Panc1 (cell line): Measurements from ENCODE around the gene ALK. TPM values are rescaled to one million over a fixed set of nuclear protein-coding genes. Genes with fewer than 3 reads are reported as not detected.

Source experiments
- ATAC-seq: fragments of 200-7000 bp; cut with Tn5 transposase; 2 replicates; pipeline ENCODE4 v1.9.1; 2020; ENCODE audit warnings: mild to moderate bottlenecking, moderate library complexity
- BruUV-seq: library from RNA; stranded (reverse); fragments of 400-500 nt; replicated peaks from 2 replicates; lab custom pipeline; 2021; lab: Mats Ljungman, UMichigan
- CTCF ChIA-PET: fragments of 300-600 bp; sonication (Branson Sonifier 250); formaldehyde crosslinking; loops from one replicate; lab custom pipeline; 2022; ENCODE audit warnings: antibody characterized with exemption; lab: Charles Lee
- POLR2A ChIA-PET: fragments of 300-600 bp; sonication (Branson Sonifier 250); formaldehyde crosslinking; loops from one replicate; lab custom pipeline; 2022; ENCODE audit warnings: antibody characterized with exemption; lab: Charles Lee
- DNase-seq: peaks from one replicate; pipeline ENCODE4 v3.0.0-alpha.2; 2010; ENCODE audit warnings: low read depth, low spot score
- H3K27ac ChIP-seq: 2 replicates; pipeline ENCODE4 v1.5.1; 2011; ENCODE audit warnings: mild to moderate bottlenecking, low read length, inconsistent platforms
- H3K27me3 ChIP-seq: fragments of 200-500 bp; sonication (Bioruptor generic); 2 replicates; pipeline ENCODE4 v1.6.0; 2014; ENCODE audit warnings: low read length, inconsistent platforms; ENCODE audit not compliant: control insufficient read depth, insufficient read depth
- H3K36me3 ChIP-seq: fragments of 200-500 bp; sonication (Bioruptor generic); 2 replicates; pipeline ENCODE4 v1.5.1; 2014; ENCODE audit warnings: inconsistent platforms, mild to moderate bottlenecking, low read length, moderate library complexity; ENCODE audit not compliant: control insufficient read depth, insufficient read depth
- H3K4me1 ChIP-seq: 2 replicates; pipeline ENCODE4 v1.5.1; 2011; ENCODE audit warnings: inconsistent platforms, mild to moderate bottlenecking, low read length, moderate library complexity; ENCODE audit not compliant: control insufficient read depth, insufficient read depth
- H3K4me3 ChIP-seq, 2 experiments: 2 replicates each; pipeline ENCODE4 v1.5.1; 2011 to 2012; ENCODE audit warnings: low read depth in 2 of 2, low read length in 2 of 2, mild to moderate bottlenecking in 2 of 2, inconsistent platforms in 1 of 2, moderate library complexity in 1 of 2
- H3K9me3 ChIP-seq: fragments of 200-500 bp; sonication (Bioruptor generic); 2 replicates; pipeline ENCODE4 v1.5.1; 2014; ENCODE audit warnings: low read depth, mild to moderate bottlenecking, inconsistent platforms, low read length, moderate library complexity; ENCODE audit not compliant: control insufficient read depth, insufficient read depth
- POLR2AphosphoS5 ChIP-seq: IDR thresholded peaks from 2 replicates; pipeline ENCODE4 v1.6.1; 2012; ENCODE audit warnings: mild to moderate bottlenecking, low read depth, low read length, moderate library complexity
- SIN3A ChIP-seq: IDR thresholded peaks from 2 replicates; pipeline ENCODE4 v1.6.1; 2012; ENCODE audit warnings: low read depth, mild to moderate bottlenecking, low read length, moderate library complexity, borderline replicate concordance; ENCODE audit not compliant: insufficient read depth
- TCF7L2 ChIP-seq: IDR thresholded peaks from 2 replicates; pipeline ENCODE4 v1.6.1; 2011; ENCODE audit warnings: mild to moderate bottlenecking, low read depth, low read length, inconsistent platforms
- in situ Hi-C: cut with HindIII; loops from 2 replicates; pipeline ENCODE4 v1.10.0; 2016; ENCODE audit warnings: low sequenced_read_pairs, low pct_unique_long_range_greater_than_20kb
- intact Hi-C: fragments of 100-400 bp; cut with micrococcal nuclease; formaldehyde crosslinking; loops from one replicate; pipeline ENCODE4 v1.10.0; 2022; ENCODE audit not compliant: unreplicated experiment
- total RNA-seq: library from RNA; stranded (reverse); gene quantifications from one replicate; pipeline ENCODE4 v1.2.1, GENCODE V29; 2021; ENCODE audit not compliant: unreplicated experiment
- TF ChIP-seq, protein P1 (sequence below): fragments of 450-650 bp; IDR thresholded peaks from 2 replicates; pipeline ENCODE4 v1.5.1; 2017; ENCODE audit warnings: mild to moderate bottlenecking
- TF ChIP-seq, protein P2 (sequence below), 2 experiments: IDR thresholded peaks; 2 replicates each; pipeline ENCODE4 v1.6.1; 2011 to 2012; ENCODE audit warnings: low read depth in 2 of 2, control low read depth in 1 of 2, low read length in 1 of 2, mild to moderate bottlenecking in 1 of 2, moderate library complexity in 1 of 2; ENCODE audit not compliant: insufficient read depth in 1 of 2

ALK gene
- total RNA-seq, 1 experiment from 2014 or later: not detected

DNA sequence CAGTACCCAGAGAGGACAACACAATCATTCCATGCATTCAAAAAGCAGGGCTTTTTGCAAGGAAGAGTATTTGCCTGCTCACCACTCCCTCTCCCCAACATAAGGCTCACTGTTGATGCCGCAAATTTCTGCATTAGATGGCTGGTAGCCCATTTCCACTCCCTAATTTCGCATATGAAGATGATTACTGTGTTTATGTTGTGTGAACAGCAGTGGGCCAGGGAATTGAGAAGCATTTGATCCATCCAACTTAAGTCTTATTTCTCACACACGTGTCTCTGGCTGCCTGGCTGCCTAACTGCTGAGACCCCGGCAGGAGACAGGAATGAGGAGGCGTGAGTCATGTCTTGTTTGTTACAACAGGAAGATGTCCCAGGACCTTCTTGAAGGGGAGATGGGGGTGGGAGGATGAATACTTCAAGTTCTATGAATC lies 294.1 kb downstream of the ALK start:
- POLR2A ChIA-PET: no interaction called here
- intact Hi-C loops: no loop called here
- Histone ChIP-seq H3K4me1 (no peaks in the 10 kb centered on the region), H3K36me3 (no peaks in the 10 kb centered on the region), H3K27ac (no peak overlapping the region), H3K27me3 (peaks cover 16% of the 10 kb centered on the region), H3K9me3 (no peaks in the 10 kb centered on the region), H3K4me3 (no peak overlapping the region)
- in situ Hi-C loops: no loop called here
- BruUV-seq: no TSS peak
- DNase-seq (no peak), ATAC-seq (no peak)
- CTCF ChIA-PET: no interaction called here
- TF ChIP-seq, protein P1, sequence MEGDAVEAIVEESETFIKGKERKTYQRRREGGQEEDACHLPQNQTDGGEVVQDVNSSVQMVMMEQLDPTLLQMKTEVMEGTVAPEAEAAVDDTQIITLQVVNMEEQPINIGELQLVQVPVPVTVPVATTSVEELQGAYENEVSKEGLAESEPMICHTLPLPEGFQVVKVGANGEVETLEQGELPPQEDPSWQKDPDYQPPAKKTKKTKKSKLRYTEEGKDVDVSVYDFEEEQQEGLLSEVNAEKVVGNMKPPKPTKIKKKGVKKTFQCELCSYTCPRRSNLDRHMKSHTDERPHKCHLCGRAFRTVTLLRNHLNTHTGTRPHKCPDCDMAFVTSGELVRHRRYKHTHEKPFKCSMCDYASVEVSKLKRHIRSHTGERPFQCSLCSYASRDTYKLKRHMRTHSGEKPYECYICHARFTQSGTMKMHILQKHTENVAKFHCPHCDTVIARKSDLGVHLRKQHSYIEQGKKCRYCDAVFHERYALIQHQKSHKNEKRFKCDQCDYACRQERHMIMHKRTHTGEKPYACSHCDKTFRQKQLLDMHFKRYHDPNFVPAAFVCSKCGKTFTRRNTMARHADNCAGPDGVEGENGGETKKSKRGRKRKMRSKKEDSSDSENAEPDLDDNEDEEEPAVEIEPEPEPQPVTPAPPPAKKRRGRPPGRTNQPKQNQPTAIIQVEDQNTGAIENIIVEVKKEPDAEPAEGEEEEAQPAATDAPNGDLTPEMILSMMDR: no peak
- TF ChIP-seq TCF7L2: no peak
- TF ChIP-seq, protein P2, sequence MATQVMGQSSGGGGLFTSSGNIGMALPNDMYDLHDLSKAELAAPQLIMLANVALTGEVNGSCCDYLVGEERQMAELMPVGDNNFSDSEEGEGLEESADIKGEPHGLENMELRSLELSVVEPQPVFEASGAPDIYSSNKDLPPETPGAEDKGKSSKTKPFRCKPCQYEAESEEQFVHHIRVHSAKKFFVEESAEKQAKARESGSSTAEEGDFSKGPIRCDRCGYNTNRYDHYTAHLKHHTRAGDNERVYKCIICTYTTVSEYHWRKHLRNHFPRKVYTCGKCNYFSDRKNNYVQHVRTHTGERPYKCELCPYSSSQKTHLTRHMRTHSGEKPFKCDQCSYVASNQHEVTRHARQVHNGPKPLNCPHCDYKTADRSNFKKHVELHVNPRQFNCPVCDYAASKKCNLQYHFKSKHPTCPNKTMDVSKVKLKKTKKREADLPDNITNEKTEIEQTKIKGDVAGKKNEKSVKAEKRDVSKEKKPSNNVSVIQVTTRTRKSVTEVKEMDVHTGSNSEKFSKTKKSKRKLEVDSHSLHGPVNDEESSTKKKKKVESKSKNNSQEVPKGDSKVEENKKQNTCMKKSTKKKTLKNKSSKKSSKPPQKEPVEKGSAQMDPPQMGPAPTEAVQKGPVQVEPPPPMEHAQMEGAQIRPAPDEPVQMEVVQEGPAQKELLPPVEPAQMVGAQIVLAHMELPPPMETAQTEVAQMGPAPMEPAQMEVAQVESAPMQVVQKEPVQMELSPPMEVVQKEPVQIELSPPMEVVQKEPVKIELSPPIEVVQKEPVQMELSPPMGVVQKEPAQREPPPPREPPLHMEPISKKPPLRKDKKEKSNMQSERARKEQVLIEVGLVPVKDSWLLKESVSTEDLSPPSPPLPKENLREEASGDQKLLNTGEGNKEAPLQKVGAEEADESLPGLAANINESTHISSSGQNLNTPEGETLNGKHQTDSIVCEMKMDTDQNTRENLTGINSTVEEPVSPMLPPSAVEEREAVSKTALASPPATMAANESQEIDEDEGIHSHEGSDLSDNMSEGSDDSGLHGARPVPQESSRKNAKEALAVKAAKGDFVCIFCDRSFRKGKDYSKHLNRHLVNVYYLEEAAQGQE (IDR thresholded peaks at IDR 0.05; ENCODE audit: insufficient read depth in 1 of 2, low read depth in 2 of 2, low read length in 1 of 2): no peak
- no peak for TF ChIP-seq POLR2AphosphoS5
- TF ChIP-seq SIN3A: no peak

DNA sequence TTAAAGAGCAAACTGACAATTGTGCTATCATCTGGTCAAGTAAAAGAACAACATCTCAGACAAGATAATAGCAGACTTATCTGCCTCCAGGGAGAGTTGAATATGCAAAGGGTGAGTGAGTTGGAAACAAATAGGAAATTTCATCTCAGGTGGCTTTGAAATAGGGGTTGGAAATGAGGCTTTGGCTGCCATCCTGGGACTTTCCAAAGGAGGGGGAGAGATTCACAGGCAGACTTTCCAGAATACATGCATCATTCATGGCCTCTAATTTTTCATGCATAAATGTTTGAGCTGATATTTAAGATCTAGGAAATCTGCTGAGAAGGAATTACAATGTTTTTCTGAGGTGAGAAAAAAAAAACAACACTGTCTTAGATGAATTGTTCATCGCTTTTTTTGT lies 300.5 kb downstream of the ALK start:
- Histone ChIP-seq H3K4me1 (no peaks in the 10 kb centered on the region), H3K27me3 (peaks cover 3% of the 10 kb centered on the region), H3K36me3 (no peaks in the 10 kb centered on the region), H3K27ac (no peak overlapping the region), H3K9me3 (no peaks in the 10 kb centered on the region), H3K4me3 (no peak overlapping the region)
- ChIA-PET POLR2A (no interaction called here), CTCF (interaction anchor here (0.7 kb wide), 1 partner anchor 489 kb away, joined by 6 read pairs; no protein-coding TSS in a partner anchor)
- in situ Hi-C loops (no loop called here), intact Hi-C loops (no loop called here)
- no peak for DNase-seq
- BruUV-seq: no TSS peak
- TF ChIP-seq TCF7L2 (no peak), SIN3A (no peak), POLR2AphosphoS5 (no peak)
- TF ChIP-seq, protein P2 (IDR thresholded peaks at IDR 0.05; ENCODE audit: insufficient read depth in 1 of 2, low read depth in 2 of 2, low read length in 1 of 2): no peak
- TF ChIP-seq, protein P1: no peak
- no peak for ATAC-seq
